Activated T-cell treated with anti-CD3 and anti-CD28 coated beads for 24 hours (primary cell): ENCODE results near the gene CEP57.
A peak's percentile ranks its signal among the peaks of the same experiment; 100 is the strongest.

Experiments
- DNase-seq: peaks from one replicate; pipeline ENCODE4 v3.0.0-alpha.2; 2020; ENCODE audit warnings: low read depth

Gene CEP57

GRCh38 chr11:95790123-95790932, at the start of gene CEP57:
TSS of gene CEP57 (plus strand) at chr11:95790498. CDS start at chr11:95790699, 201 bp downstream.
- peak; percentile 92 for DNase-seq

- no peak for DNase-seq
Measured at GRCh38 chr11:95750101-95750500, 40.2 kb upstream of the CEP57 start.

- no peak for DNase-seq
Measured at GRCh38 chr11:95751515-95751914, 38.8 kb upstream of the CEP57 start.

GRCh38 chr11:95760941-95761340, 29.4 kb upstream of the CEP57 start:
- no peak for DNase-seq

GRCh38 chr11:95762534-95762933, 27.8 kb upstream of the CEP57 start:
- no peak for DNase-seq

- DNase-seq, result no peak
Measured at GRCh38 chr11:95764267-95764898, 25.9 kb upstream of the CEP57 start.

- no peak for DNase-seq
Measured at GRCh38 chr11:95766701-95767100, 23.6 kb upstream of the CEP57 start.

- DNase-seq, result no peak
Measured at GRCh38 chr11:95767498-95767897, 22.8 kb upstream of the CEP57 start.

- no peak for DNase-seq
Measured at GRCh38 chr11:95768521-95768920, 21.8 kb upstream of the CEP57 start.

GRCh38 chr11:95776859-95777258, 13.4 kb upstream of the CEP57 start:
- DNase-seq, result no peak

- no peak for DNase-seq
Measured at GRCh38 chr11:95778699-95779098, 11.6 kb upstream of the CEP57 start.

GRCh38 chr11:95780544-95780943, 9.8 kb upstream of the CEP57 start:
- no peak for DNase-seq

- no peak for DNase-seq
Measured at GRCh38 chr11:95788921-95789505, 1.3 kb upstream of the CEP57 start.

GRCh38 chr11:95789506-95790122, 684 bp upstream of the CEP57 start, which contains the start of gene FAM76B:
TSS of gene FAM76B (minus strand) at chr11:95789782. CDS start at chr11:95789478, 304 bp downstream.
- peak; percentile 93 for DNase-seq

- peak; percentile 30 for DNase-seq
Measured at GRCh38 chr11:95790933-95791708, 823 bp downstream of the CEP57 start.

- DNase-seq, result no peak
Measured at GRCh38 chr11:95791709-95792033, 1.4 kb downstream of the CEP57 start.

- no peak for DNase-seq
Measured at GRCh38 chr11:95792200-95792599, 1.9 kb downstream of the CEP57 start.

GRCh38 chr11:95792700-95793099, 2.4 kb downstream of the CEP57 start:
- DNase-seq, result no peak

GRCh38 chr11:95793116-95793515, 2.8 kb downstream of the CEP57 start:
- DNase-seq, result no peak

GRCh38 chr11:95794086-95794485, 3.8 kb downstream of the CEP57 start:
- no peak for DNase-seq

- DNase-seq, result no peak
Measured at GRCh38 chr11:95795627-95796295, 5.5 kb downstream of the CEP57 start.
